ELR (cell line): Measurements from ENCODE around the gene PCLO.

ENCODE experiments used
- DNase-seq: peaks from one replicate; pipeline ENCODE4 v3.0.0-alpha.2; 2015; ENCODE audit warnings: low read depth

Gene PCLO

GRCh38 chr7:83040484-83040883 is 122.2 kb downstream of the PCLO start:
- no peak for DNase-seq

GRCh38 chr7:83038787-83039186 is 123.9 kb downstream of the PCLO start:
- peak; percentile 60 for DNase-seq

GRCh38 chr7:83036721-83037380 is 125.8 kb downstream of the PCLO start:
- DNase-seq: no peak

- no peak for DNase-seq
These were observed 126.6 kb downstream of the PCLO start for GRCh38 chr7:83036130-83036529.

- no peak for DNase-seq
These were observed 130.5 kb downstream of the PCLO start for GRCh38 chr7:83032195-83032594.

GRCh38 chr7:83023817-83024665 is 138.6 kb downstream of the PCLO start:
- DNase-seq: peak; percentile 75

GRCh38 chr7:83021032-83021431 is 141.7 kb downstream of the PCLO start:
- DNase-seq: no peak

- DNase-seq: no peak
These were observed 142.5 kb downstream of the PCLO start for GRCh38 chr7:83020161-83020560.

- no peak for DNase-seq
These were observed 146.8 kb downstream of the PCLO start for GRCh38 chr7:83015916-83016315.

GRCh38 chr7:83014546-83014945 is 148.1 kb downstream of the PCLO start:
- DNase-seq: no peak

- no peak for DNase-seq
These were observed 150.7 kb downstream of the PCLO start for GRCh38 chr7:83011954-83012353.

- peak; percentile 47 for DNase-seq
These were observed 157.3 kb downstream of the PCLO start for GRCh38 chr7:83005410-83005809.

GRCh38 chr7:83001362-83002040 is 161.2 kb downstream of the PCLO start:
- peak; percentile 57 for DNase-seq

- DNase-seq: no peak
These were observed 164.2 kb downstream of the PCLO start for GRCh38 chr7:82998436-82998835.

- DNase-seq: peak; percentile 1
These were observed 177.4 kb downstream of the PCLO start for GRCh38 chr7:82985144-82985802.

- DNase-seq: no peak
These were observed 182.4 kb downstream of the PCLO start for GRCh38 chr7:82980130-82980788.

GRCh38 chr7:82975811-82976468 is 186.7 kb downstream of the PCLO start:
- DNase-seq: peak; percentile 2

- DNase-seq: no peak
These were observed 190.5 kb downstream of the PCLO start for GRCh38 chr7:82972135-82972534.

- DNase-seq: no peak
These were observed 197.3 kb downstream of the PCLO start for GRCh38 chr7:82965088-82966036.
